ENCODE data around the gene GBP3.
"Not testable (repeated sequence)": the region's sequence is repeated elsewhere in the genome, so short reads cannot be mapped to it uniquely, and the experiment has no call there.

GRCh38 chr1:89049901-89050648 lies 27.4 kb upstream of the GBP3 start:
- TF ChIP-seq, protein P1, sequence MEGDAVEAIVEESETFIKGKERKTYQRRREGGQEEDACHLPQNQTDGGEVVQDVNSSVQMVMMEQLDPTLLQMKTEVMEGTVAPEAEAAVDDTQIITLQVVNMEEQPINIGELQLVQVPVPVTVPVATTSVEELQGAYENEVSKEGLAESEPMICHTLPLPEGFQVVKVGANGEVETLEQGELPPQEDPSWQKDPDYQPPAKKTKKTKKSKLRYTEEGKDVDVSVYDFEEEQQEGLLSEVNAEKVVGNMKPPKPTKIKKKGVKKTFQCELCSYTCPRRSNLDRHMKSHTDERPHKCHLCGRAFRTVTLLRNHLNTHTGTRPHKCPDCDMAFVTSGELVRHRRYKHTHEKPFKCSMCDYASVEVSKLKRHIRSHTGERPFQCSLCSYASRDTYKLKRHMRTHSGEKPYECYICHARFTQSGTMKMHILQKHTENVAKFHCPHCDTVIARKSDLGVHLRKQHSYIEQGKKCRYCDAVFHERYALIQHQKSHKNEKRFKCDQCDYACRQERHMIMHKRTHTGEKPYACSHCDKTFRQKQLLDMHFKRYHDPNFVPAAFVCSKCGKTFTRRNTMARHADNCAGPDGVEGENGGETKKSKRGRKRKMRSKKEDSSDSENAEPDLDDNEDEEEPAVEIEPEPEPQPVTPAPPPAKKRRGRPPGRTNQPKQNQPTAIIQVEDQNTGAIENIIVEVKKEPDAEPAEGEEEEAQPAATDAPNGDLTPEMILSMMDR (IDR thresholded peaks at IDR 0.05) = not testable (repeated sequence)
- TF ChIP-seq POLR2A (IDR thresholded peaks at IDR 0.05) = not testable (repeated sequence)

Measured in adrenal gland (tissue), 5 donors.